NCI-H1930 (cell line): ENCODE measurements around the gene ECI1.

ENCODE experiments used
- DNase-seq, 2 experiments: peaks; one replicate each; lab custom pipeline; 2025; lab: John Stamatoyannopoulos, UW

The ECI1 gene

DNA sequence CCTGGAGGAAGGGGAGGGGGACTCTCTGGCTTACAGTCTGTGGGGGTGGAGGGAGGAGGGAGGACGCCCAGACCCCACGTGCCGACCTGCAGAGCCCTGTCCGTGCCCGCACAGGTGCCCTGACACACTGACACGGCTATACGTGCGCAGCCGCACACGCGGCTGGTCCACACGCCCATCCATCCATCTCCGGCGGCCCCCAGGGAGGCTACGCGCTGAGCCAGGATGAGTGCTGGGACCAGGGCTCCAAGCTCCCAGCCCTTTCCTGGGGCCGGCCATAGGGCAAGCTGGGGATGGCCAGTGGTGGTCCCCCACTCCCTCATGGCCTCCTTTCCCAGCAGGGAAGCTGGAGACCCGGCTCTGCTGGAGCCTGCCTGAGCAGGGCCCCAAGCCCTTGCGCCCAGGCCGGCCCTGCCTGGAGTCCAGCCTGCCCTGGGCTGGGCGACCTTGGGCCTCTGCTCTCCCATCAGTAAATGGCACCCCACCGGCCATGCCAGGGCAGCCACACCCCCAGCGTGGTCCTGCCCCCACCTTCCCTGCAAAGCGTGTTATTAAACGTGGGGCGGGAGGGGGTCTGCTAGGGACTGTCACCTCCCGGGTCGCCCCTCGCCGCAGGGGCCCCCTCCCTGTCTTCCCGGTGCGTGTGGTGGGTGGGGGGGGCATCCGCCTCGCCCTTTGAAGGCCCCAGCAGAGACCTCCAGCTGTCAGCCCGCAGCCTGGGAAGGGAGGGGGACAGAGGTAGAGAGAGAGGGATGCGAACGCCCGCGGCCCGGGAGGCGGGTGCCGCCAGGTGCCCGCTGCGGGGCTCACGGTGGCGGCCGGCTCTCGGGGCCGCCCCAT is 55.8 kb downstream of the ECI1 start:
- DNase-seq, result no peak

DNA sequence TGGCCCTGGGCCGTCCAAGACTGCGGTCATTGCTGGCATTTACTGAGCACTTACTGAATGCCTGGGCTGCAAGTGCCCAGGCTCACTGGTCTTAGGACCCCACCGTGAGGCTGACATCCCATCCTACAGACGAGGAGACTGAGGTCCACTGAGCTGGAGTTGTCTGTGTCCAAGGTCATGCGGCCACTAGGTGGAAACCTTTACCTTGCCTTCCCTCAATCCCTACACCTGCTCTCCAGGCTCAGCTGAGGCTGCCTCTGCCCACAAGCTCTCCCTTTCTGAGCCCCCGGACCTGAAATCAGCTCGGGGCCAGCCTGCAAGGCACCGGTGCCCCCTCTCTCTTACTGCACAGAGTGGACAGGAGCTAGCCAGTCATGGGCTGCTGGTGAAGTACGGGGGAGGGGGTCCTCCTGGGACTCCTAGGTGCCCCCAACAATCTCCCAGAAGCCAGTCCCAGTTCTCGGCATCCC is 56.5 kb downstream of the ECI1 start:
- peak; percentile 37 to 41 for DNase-seq

DNA sequence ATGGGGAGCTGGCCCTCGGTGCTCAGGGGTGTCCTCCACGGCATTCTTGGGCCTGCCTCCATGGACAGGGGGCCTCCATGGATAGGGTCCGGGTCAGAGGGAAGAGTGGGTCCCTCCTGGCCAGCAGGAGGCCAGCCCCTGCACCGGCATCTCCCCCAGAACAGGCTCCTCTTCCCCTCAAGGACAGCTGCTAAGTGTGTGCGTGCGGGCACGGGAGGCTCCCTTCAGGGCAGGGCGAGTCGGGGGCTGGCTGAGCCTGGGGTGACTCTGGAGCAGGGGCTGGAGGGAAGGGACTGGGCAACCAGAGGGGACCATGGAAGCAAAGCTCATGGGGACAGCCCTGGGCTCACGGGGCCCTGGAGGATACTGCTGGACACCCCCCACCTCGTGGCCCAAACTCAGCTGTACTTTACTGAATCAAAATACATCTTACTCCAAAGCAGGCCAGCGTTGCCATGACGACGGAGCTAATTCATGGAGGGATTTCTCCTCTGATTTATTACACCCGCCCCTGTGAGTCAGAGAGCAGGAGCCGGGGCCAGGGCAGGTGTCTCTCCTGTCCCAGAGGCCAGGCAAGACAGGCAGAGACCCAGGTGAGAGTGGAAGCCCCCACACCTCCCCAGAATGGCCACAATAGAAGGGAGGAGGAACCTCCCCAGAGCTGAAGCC is 57.1 kb downstream of the ECI1 start:
- DNase-seq, result no peak

DNA sequence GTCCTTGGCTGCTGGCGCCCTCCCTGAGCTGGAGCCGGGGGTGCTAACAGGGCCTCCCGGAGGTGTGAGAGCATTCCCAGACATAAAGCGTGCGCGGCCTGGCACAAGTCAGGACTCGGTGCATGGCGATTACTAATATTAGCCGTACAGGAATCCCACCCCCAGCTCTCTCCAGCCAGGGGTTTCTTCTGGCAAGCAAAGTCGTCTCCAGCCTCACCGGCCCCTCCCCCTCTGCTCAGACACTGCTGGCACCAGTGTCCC is 60.0 kb downstream of the ECI1 start:
- DNase-seq, result no peak

DNA sequence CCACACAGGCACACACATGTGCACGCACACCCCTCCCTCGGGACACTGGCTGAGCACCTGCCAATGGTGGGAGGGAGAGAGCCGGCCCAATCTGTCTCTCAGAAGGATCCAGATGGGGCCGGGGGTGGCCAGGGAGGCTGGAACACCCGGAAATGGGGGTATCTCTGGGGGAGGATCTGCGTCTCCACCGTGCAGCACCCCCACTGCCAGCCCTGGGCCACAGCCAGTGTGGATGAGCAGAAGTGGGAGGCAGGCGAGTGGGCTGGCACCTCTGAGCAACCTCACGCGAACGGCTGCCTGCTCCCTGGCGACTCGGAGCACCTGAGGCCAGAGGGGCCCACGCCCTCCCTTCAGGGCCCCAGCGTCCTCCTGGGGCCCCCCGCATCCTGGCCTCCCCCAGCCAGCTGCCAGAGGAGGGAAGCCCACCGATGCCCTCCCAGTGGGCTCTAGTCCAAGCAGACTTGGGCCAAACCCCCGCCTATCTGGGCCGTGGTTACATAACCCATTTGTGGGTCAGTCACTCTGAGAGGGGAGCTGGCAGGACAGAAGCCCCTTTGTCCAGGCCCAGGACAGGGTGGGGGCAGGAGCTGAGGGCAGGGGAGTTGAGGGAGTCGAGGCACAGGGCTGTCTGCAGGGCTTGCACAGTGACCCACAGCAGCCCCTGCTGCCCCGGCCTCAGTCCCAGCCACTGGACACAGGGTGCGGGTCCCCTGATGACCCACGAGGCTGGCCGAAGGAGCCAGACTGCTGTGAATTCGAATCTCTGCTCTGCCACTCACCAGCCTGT is 60.5 kb downstream of the ECI1 start:
- DNase-seq, result no peak

DNA sequence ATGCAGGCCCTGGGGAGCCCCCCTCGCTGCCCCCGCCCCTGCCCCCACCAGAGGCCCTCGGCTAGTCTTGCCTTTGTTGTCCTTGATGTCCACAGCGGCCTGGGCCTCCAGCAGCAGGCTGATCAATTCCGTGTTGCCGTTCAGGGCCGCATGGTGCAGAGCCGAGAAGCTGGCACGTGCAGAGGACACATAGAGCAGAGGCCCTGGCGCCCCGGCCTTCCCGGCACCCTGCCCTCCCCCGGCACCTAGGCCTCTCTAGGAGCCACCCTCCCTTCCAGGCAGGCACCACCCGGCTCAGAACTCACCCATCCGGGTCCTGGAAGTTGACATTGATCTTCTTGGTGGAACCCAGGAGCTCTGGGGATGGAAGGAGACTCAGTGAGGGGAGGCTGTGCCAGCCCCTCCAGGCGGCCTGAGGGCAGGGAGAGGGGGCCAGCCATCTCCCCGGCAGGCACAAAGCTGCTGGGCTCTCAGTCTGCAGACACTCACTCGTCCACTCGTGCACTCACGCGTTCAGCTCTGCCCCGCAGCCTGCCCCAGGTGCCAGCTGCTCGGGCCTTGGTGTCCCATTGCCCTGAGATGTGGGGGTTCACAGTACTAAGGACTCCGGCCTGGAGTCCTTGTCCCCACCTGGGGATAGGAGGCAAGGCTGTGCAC is 61.3 kb downstream of the ECI1 start:
- DNase-seq, result no peak
